Motor neuron (in vitro differentiated cells): ENCODE measurements around the gene TNFRSF14. TPM values are rescaled to one million over a fixed set of nuclear protein-coding genes. Genes with fewer than 3 reads are reported as not detected.

Source experiments
- ATAC-seq, 8 experiments: fragments of 200-7000 bp; cut with Tn5 transposase; replicated peaks in 6 of 8; 2 replicates each; pipeline ENCODE4 v1.8.0; 2021; ENCODE audit warnings: mild to moderate bottlenecking in 8 of 8, moderate library complexity in 8 of 8
- H3K27ac ChIP-seq, 2 donors: fragments of 250-450 bp; sonication (Bioruptor Pico); 2 replicates each; pipeline ENCODE4 v1.9.0; 2021; ENCODE audit warnings: antibody characterized with exemption in 2 of 2, mild to moderate bottlenecking in 2 of 2, moderate library complexity in 1 of 2
- H3K4me1 ChIP-seq, 2 donors: fragments of 250-450 bp; sonication (Bioruptor Pico); replicated peaks in 1 of 2; 2 replicates each; pipeline ENCODE4 v1.6.1; 2021; ENCODE audit warnings: antibody characterized with exemption in 2 of 2, mild to moderate bottlenecking in 2 of 2, moderate library complexity in 1 of 2
- H3K4me3 ChIP-seq, 5 donors: fragments of 250-450 bp; sonication (Bioruptor Pico); 2 replicates each; pipeline ENCODE4 v1.9.0; 2021; ENCODE audit warnings: antibody characterized with exemption in 5 of 5, mild to moderate bottlenecking in 5 of 5, moderate library complexity in 4 of 5
- WGBS, 10 experiments: fragments of 450-650 bp; shearing (Covaris generic); methylation state at CpG; one replicate each; pipeline ENCODE4 v1.0.0; 2022; 5-methylcytosine and 5-hydroxymethylcytosine counted together
- in situ Hi-C, 9 experiments: fragments of 400-800 bp; cut with MboI; loops; one replicate each; pipeline ENCODE4 v1.15.0; 2021; ENCODE audit warnings: low sequenced_read_pairs in 9 of 9, low pct_unique_long_range_greater_than_20kb in 2 of 9; ENCODE audit not compliant: unreplicated experiment in 9 of 9
- total RNA-seq, 8 experiments: library from RNA; unstranded; fragments of 300-600 nt; gene quantifications; 2 replicates each; pipeline versions ENCODE4 v1.2.3 to v1.2.4, GENCODE V29; 2022

Gene TNFRSF14
- total RNA-seq, 8 experiments from 2014 or later = 0.22 to 48.5 (median 3.2) TPM

- H3K27ac ChIP-seq = no peak overlapping the region
- in situ Hi-C loops = no loop called here
- H3K4me3 ChIP-seq = no peak overlapping the region
- WGBS, 10 experiments = 94 to 100% (median 100%) methylated on average over 1 to 5 of the region's 14 CpGs; no CpG with 5 or more reads in 4 of the 10 experiments
- no peaks in the 10 kb centered on the region for H3K4me1 ChIP-seq
- ATAC-seq = no peak
Measured at GRCh38 chr1:2516946-2517345, 39.2 kb upstream of the TNFRSF14 start.

- Histone ChIP-seq H3K4me1 (no peaks in the 10 kb centered on the region), H3K4me3 (no peak overlapping the region), H3K27ac (no peak overlapping the region)
- in situ Hi-C loops = no loop called here
- WGBS, 10 experiments = 57 to 100% (median 91%) methylated on average over 1 to 14 of the region's 17 CpGs; no CpG with 5 or more reads in 4 of the 10 experiments
- no peak for ATAC-seq
Measured at GRCh38 chr1:2517966-2518365, 38.2 kb upstream of the TNFRSF14 start.

GRCh38 chr1:2518528-2518927, 37.6 kb upstream of the TNFRSF14 start:
- Histone ChIP-seq H3K4me3 (no peak overlapping the region), H3K4me1 (peaks cover under 1 to 2% of the 10 kb centered on the region in 2 donors), H3K27ac (no peak overlapping the region)
- 91 to 100% (median 96%) methylated on average over 1 to 15 of the region's 26 CpGs; no CpG with 5 or more reads in 5 of the 10 experiments for WGBS, 10 experiments
- in situ Hi-C loops = no loop called here
- ATAC-seq = no peak

- in situ Hi-C loops = no loop called here
- Histone ChIP-seq H3K27ac (no peak overlapping the region), H3K4me3 (no peak overlapping the region), H3K4me1 (peaks cover 7 to 8% of the 10 kb centered on the region in 2 donors)
- WGBS, 10 experiments = 60 to 100% (median 100%) methylated on average over 1 to 8 of the region's 25 CpGs; no CpG with 5 or more reads in 4 of the 10 experiments
- no peak for ATAC-seq
Measured at GRCh38 chr1:2519029-2519685, 37.0 kb upstream of the TNFRSF14 start.

- WGBS, 10 experiments = 70 to 96% (median 94%) methylated on average over 2 to 14 of the region's 30 CpGs; no CpG with 5 or more reads in 6 of the 10 experiments
- Histone ChIP-seq H3K27ac (no peak overlapping the region), H3K4me1 (peaks cover 13 to 14% of the 10 kb centered on the region in 2 donors), H3K4me3 (no peak overlapping the region)
- no peak for ATAC-seq
- in situ Hi-C loops = no loop called here
Measured at GRCh38 chr1:2519729-2520128, 36.4 kb upstream of the TNFRSF14 start.

- in situ Hi-C loops = no loop called here
- H3K27ac ChIP-seq = no peak overlapping the region
- H3K4me1 ChIP-seq = peaks cover 18% of the 10 kb centered on the region in 2 donors
- ATAC-seq = no peak
- H3K4me3 ChIP-seq = no peak overlapping the region
- 90 to 100% (median 94%) methylated on average over 1 to 7 of the region's 20 CpGs; no CpG with 5 or more reads in 6 of the 10 experiments for WGBS, 10 experiments
Measured at GRCh38 chr1:2520206-2520605, 36.0 kb upstream of the TNFRSF14 start.

GRCh38 chr1:2520806-2521205, 35.4 kb upstream of the TNFRSF14 start:
- H3K27ac ChIP-seq = no peak overlapping the region
- H3K4me1 ChIP-seq = peaks cover 19 to 20% of the 10 kb centered on the region in 2 donors
- no peak overlapping the region for H3K4me3 ChIP-seq
- ATAC-seq = no peak
- in situ Hi-C loops = no loop called here
- WGBS, 10 experiments = 80 to 100% (median 91%) methylated on average over 1 to 20 of the region's 21 CpGs; no CpG with 5 or more reads in 2 of the 10 experiments

GRCh38 chr1:2522230-2522629, 33.9 kb upstream of the TNFRSF14 start:
- H3K27ac ChIP-seq = no peak overlapping the region
- ATAC-seq = no peak
- 68 to 100% (median 86%) methylated on average over 1 to 7 of the region's 7 CpGs; no CpG with 5 or more reads in 2 of the 10 experiments for WGBS, 10 experiments
- in situ Hi-C loops = no loop called here
- no peak overlapping the region for H3K4me3 ChIP-seq
- H3K4me1 ChIP-seq = peaks cover 26 to 27% of the 10 kb centered on the region in 2 donors

GRCh38 chr1:2523191-2523890, 32.8 kb upstream of the TNFRSF14 start:
- Histone ChIP-seq H3K4me3 (no peak overlapping the region), H3K27ac (no peak overlapping the region), H3K4me1 (peaks cover 34 to 37% of the 10 kb centered on the region in 2 donors)
- in situ Hi-C loops = no loop called here
- WGBS, 10 experiments = 65 to 93% (median 87%) methylated on average over 3 to 18 of the region's 32 CpGs; no CpG with 5 or more reads in 3 of the 10 experiments
- no peak for ATAC-seq

- WGBS, 10 experiments = 67 to 85% (median 80%) methylated on average over 2 to 10 of the region's 10 CpGs; no CpG with 5 or more reads in 3 of the 10 experiments
- ATAC-seq = no peak
- Histone ChIP-seq H3K4me3 (peak overlapping the region in 1 of 5 donors; percentile 60), H3K27ac (no peak overlapping the region), H3K4me1 (peaks cover 42 to 44% of the 10 kb centered on the region in 2 donors)
- in situ Hi-C loops = no loop called here
Measured at GRCh38 chr1:2523891-2524609, 32.1 kb upstream of the TNFRSF14 start.

- ATAC-seq = no peak
- in situ Hi-C loops = loop anchor here in 3 of 9 experiments (25.0 kb wide), 2 partner anchors 88 to 113 kb away; partner anchors contain the start of gene PEX10 (in 2 of the 3)
- H3K4me1 ChIP-seq = peaks cover 46 to 48% of the 10 kb centered on the region in 2 donors
- H3K4me3 ChIP-seq = peak overlapping the region; percentile 60 to 91 (median 80)
- H3K27ac ChIP-seq = peak overlapping the region; percentile 97 to 98
- WGBS, 10 experiments = 0 to 6% (median 1%) methylated on average over 1 to 19 of the region's 20 CpGs; no CpG with 5 or more reads in 3 of the 10 experiments
Measured at GRCh38 chr1:2525572-2525919, 30.6 kb upstream of the TNFRSF14 start.

GRCh38 chr1:2525920-2526823, 30.0 kb upstream of the TNFRSF14 start, which contains the start of gene PANK4:
PANK4 (minus strand) TSS chr1:2526596; CDS start chr1:2526587, 9 bp downstream.
- in situ Hi-C loops = loop anchor here in 3 of 9 experiments (25.0 kb wide), 2 partner anchors 89 to 114 kb away; partner anchors contain the start of gene PEX10 (in 2 of the 3)
- H3K4me3 ChIP-seq = peak within 1 kb of the TSS; percentile 60 to 91 (median 80)
- peak within 1 kb of the TSS; percentile 97 to 98 for H3K27ac ChIP-seq
- peaks cover 52 to 55% of the 10 kb centered on the region in 2 donors for H3K4me1 ChIP-seq
- ATAC-seq = peak; percentile 76 to 94 (median 78)
- 0% methylated on average over 7 to 17 of the region's 107 CpGs; no CpG with 5 or more reads in 8 of the 10 experiments for WGBS, 10 experiments
